Rectal smooth muscle tissue (tissue), 1 donor: ENCODE results near the gene SENP5.
"Not testable (repeated sequence)": the region's sequence is repeated elsewhere in the genome, so short reads cannot be mapped to it uniquely, and the experiment has no call there.

Experiments used
- H3K27ac ChIP-seq: one replicate; pipeline ENCODE4 v1.7.0; 2013; ENCODE audit warnings: low read depth, low read length, inconsistent platforms
- H3K27me3 ChIP-seq: one replicate; pipeline ENCODE4 v1.7.0; 2013; ENCODE audit warnings: low read length; ENCODE audit not compliant: control insufficient read depth, insufficient read depth
- H3K36me3 ChIP-seq: one replicate; pipeline ENCODE4 v1.7.0; 2013; ENCODE audit warnings: low read length; ENCODE audit not compliant: control insufficient read depth, insufficient read depth
- H3K4me1 ChIP-seq: one replicate; pipeline ENCODE4 v1.7.0; 2013; ENCODE audit warnings: low read length; ENCODE audit not compliant: control insufficient read depth, insufficient read depth
- H3K4me3 ChIP-seq: one replicate; pipeline ENCODE4 v1.7.0; 2013; ENCODE audit warnings: low read length
- H3K9ac ChIP-seq: one replicate; pipeline ENCODE4 v1.7.0; 2013; ENCODE audit warnings: low read length

The SENP5 gene

GRCh38 chr3:196932600-196932999, 64.9 kb downstream of the SENP5 start:
- Histone ChIP-seq H3K27me3 (no peaks in the 10 kb centered on the region), H3K9ac (no peak overlapping the region), H3K4me1 (no peaks in the 10 kb centered on the region), H3K4me3 (no peak overlapping the region), H3K36me3 (peaks cover 37% of the 10 kb centered on the region), H3K27ac (no peak overlapping the region)

GRCh38 chr3:196936288-196936687, 68.6 kb downstream of the SENP5 start:
- H3K27me3 ChIP-seq = no peaks in the 10 kb centered on the region
- no peak overlapping the region for H3K9ac ChIP-seq
- H3K27ac ChIP-seq = no peak overlapping the region
- H3K4me1 ChIP-seq = peaks cover 3% of the 10 kb centered on the region
- H3K36me3 ChIP-seq = peaks cover 34% of the 10 kb centered on the region
- H3K4me3 ChIP-seq = no peak overlapping the region

GRCh38 chr3:196938124-196938523, 70.4 kb downstream of the SENP5 start:
- Histone ChIP-seq H3K27me3 (no peaks in the 10 kb centered on the region), H3K9ac (no peak overlapping the region), H3K4me3 (no peak overlapping the region), H3K4me1 (peaks cover 5% of the 10 kb centered on the region), H3K27ac (no peak overlapping the region), H3K36me3 (peaks cover 27% of the 10 kb centered on the region)

- Histone ChIP-seq H3K27me3 (no peaks in the 10 kb centered on the region), H3K4me3 (no peak overlapping the region), H3K4me1 (peaks cover 9% of the 10 kb centered on the region), H3K36me3 (peaks cover 27% of the 10 kb centered on the region), H3K9ac (no peak overlapping the region), H3K27ac (no peak overlapping the region)
Measured at GRCh38 chr3:196938576-196938975, 70.9 kb downstream of the SENP5 start.

DNA sequence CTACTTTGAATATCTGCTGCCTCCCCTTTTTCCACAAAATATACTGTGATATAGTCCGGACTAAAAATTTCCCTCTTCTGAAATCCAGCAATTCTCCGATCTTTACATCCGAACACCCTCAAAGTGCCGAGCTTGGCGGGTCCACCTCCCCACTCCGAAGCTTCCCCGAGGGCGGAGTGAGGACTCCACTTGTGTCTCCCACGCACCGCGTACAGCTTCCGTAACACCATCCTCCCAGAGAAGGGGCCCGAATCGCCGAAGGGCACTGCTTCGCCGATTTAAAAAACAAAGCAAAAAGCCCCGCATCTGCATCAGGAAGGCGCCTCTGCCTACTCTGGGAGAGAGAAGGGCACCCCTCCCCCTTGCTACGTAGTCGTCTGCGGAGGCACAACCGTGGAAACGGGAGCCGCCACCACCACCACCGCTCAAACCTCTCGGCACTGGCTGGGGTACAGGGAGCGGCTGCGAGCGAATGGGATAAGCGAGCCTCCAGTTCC, 74.1 kb downstream of the SENP5 start:
- Histone ChIP-seq H3K27me3 (no peaks in the 10 kb centered on the region), H3K27ac (peak overlapping the region; percentile 74), H3K9ac (peak overlapping the region; percentile 47), H3K4me3 (peak overlapping the region; percentile 69), H3K4me1 (peaks cover 11% of the 10 kb centered on the region), H3K36me3 (peaks cover 13% of the 10 kb centered on the region)

DNA sequence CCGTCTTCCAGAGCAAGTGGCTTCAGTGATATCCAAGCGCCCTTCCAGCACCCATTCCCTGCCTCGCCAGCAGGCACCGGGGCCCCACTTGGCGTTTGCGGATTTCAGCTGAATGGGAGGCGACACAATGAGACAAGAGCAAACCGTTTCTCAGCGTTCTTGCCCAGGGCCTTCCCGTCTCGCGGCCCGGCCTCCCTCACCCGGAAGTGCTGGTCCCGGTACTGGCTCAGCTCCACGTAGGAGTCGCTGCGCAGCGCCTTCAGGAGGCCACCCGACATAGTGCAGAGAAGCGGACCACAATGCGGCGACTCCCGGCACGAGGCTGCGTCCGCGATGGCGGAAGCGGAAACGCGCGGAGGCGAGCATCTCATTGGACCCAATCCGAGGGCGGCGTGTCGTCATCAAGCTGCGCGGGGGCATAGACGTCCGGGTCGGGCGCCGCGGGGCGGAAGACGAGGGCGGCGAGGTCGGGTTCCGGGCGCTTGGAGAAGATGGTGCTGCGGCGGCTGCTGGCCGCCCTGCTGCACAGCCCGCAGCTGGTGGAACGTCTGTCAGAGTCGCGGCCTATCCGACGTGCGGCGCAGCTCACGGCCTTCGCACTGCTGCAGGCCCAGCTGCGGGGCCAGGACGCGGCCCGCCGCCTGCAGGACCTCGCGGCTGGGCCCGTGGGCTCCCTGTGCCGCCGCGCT, 74.7 kb downstream of the SENP5 start, which contains the start of gene NCBP2:
Gene NCBP2 (minus strand): TSS at position 303 of the 689 bp plus-strand sequence. CDS start 25 bp downstream, at position 278.
- Histone ChIP-seq H3K4me1 (peaks cover 11% of the 10 kb centered on the region), H3K4me3 (peak within 1 kb of the TSS; percentile 69), H3K36me3 (peaks cover 7% of the 10 kb centered on the region)

GRCh38 chr3:196942915-196943277, 75.2 kb downstream of the SENP5 start:
- peak overlapping the region; percentile 88 for H3K9ac ChIP-seq
- H3K4me3 ChIP-seq = peak overlapping the region; percentile 69
- H3K27ac ChIP-seq = peak overlapping the region; percentile 75
- H3K4me1 ChIP-seq = peaks cover 11% of the 10 kb centered on the region
- H3K36me3 ChIP-seq = peaks cover 2% of the 10 kb centered on the region
- H3K27me3 ChIP-seq = no peaks in the 10 kb centered on the region

More for the DNA sequence above, 74.7 kb downstream of the SENP5 start, which contains the start of gene NCBP2:
- H3K9ac ChIP-seq = peak within 1 kb of the TSS; percentile 88
- H3K27ac ChIP-seq = peak within 1 kb of the TSS; percentile 75
- H3K27me3 ChIP-seq = no peaks in the 10 kb centered on the region

GRCh38 chr3:196944037-196944790, 76.5 kb downstream of the SENP5 start:
- not testable (repeated sequence) for H3K36me3 ChIP-seq, H3K4me3 ChIP-seq, H3K27me3 ChIP-seq, H3K27ac ChIP-seq, H3K9ac ChIP-seq
- peaks cover 11% of the 10 kb centered on the region for H3K4me1 ChIP-seq

- Histone ChIP-seq H3K27me3 (no peaks in the 10 kb centered on the region), H3K9ac (no peak overlapping the region), H3K4me1 (peaks cover 7% of the 10 kb centered on the region), H3K27ac (no peak overlapping the region), H3K4me3 (no peak overlapping the region), H3K36me3 (no peaks in the 10 kb centered on the region)
Measured at GRCh38 chr3:196947136-196947859, 79.6 kb downstream of the SENP5 start.

DNA sequence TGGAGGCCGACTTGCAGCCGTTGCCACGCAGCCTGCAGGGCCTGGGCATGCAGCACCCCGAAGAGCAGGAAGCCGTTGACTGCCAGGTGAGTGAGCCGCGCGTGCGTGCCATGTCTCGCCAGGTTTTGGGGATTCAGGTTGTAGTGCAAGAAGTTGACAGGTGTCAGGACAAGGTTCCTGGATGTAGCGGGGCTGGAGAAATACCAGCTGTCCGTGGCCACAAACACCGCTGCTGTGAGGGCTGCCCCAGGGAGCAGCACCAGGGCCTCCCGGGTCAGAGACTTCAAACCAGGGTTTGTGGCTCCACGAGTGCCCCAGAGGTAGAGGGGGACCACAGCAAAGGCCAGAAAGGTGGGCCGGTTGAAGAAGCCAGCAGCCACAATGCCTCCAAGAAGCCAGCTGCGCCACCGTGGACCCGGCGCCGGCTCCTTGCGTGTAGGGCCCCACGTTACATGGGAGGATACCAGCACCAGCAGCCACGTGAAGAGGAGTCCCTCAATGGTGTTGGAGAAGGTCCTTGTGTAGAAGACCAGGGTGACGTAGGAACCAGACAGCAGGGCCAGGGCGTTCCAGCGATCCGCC, 80.2 kb downstream of the SENP5 start:
- Histone ChIP-seq H3K4me1 (peaks cover 7% of the 10 kb centered on the region), H3K36me3 (no peaks in the 10 kb centered on the region), H3K27ac (no peak overlapping the region), H3K4me3 (no peak overlapping the region), H3K9ac (no peak overlapping the region), H3K27me3 (no peaks in the 10 kb centered on the region)

- Histone ChIP-seq H3K9ac (no peak overlapping the region), H3K27me3 (no peaks in the 10 kb centered on the region), H3K4me3 (no peak overlapping the region), H3K36me3 (no peaks in the 10 kb centered on the region), H3K4me1 (peaks cover 1% of the 10 kb centered on the region), H3K27ac (no peak overlapping the region)
Measured at GRCh38 chr3:196948442-196949284, 80.9 kb downstream of the SENP5 start.
